GM21526 (cell line): ENCODE results near the gene POM121L2.

Experiments
- ATAC-seq: cut with Tn5 transposase; IDR thresholded peaks from one replicate; pipeline ENCODE4 v1.9.1; 2021; ENCODE audit warnings: moderate library complexity; ENCODE audit not compliant: unreplicated experiment, low FRiP score

POM121L2 gene

GRCh38 chr6:27312146-27312949 lies at the start of gene POM121L2:
Gene POM121L2, minus strand, starts transcription at chr6:27312273. Its CDS starts 103 bp downstream, at chr6:27312170.
- ATAC-seq = no peak

- no peak for ATAC-seq
These were observed 47.2 kb upstream of the POM121L2 start for GRCh38 chr6:27359231-27359630.

- ATAC-seq = no peak
These were observed 46.7 kb upstream of the POM121L2 start for GRCh38 chr6:27358786-27359185.

- no peak for ATAC-seq
These were observed 40.8 kb upstream of the POM121L2 start for GRCh38 chr6:27352850-27353249.

- no peak for ATAC-seq
These were observed 22.1 kb upstream of the POM121L2 start for GRCh38 chr6:27334141-27334540.

- no peak for ATAC-seq
These were observed 21.6 kb upstream of the POM121L2 start for GRCh38 chr6:27333642-27334040.

- ATAC-seq = no peak
These were observed 20.9 kb upstream of the POM121L2 start for GRCh38 chr6:27332692-27333641.

GRCh38 chr6:27327023-27327738 lies 15.1 kb upstream of the POM121L2 start:
- no peak for ATAC-seq

- ATAC-seq = no peak
These were observed 9.8 kb upstream of the POM121L2 start for GRCh38 chr6:27321901-27322300.

- no peak for ATAC-seq
These were observed 9.3 kb upstream of the POM121L2 start for GRCh38 chr6:27321370-27321769.

- no peak for ATAC-seq
These were observed 6.9 kb upstream of the POM121L2 start for GRCh38 chr6:27318973-27319372.

- no peak for ATAC-seq
These were observed 2.0 kb upstream of the POM121L2 start for GRCh38 chr6:27314046-27314445.

GRCh38 chr6:27312950-27313271 lies 838 bp upstream of the POM121L2 start:
- no peak for ATAC-seq

- ATAC-seq = no peak
These were observed 297 bp downstream of the POM121L2 start for GRCh38 chr6:27311806-27312145.

GRCh38 chr6:27303613-27304272 lies 8.3 kb downstream of the POM121L2 start:
- no peak for ATAC-seq

GRCh38 chr6:27297857-27298730 lies 14.0 kb downstream of the POM121L2 start:
- no peak for ATAC-seq

GRCh38 chr6:27297484-27297856 lies 14.6 kb downstream of the POM121L2 start:
- no peak for ATAC-seq

- no peak for ATAC-seq
These were observed 15.8 kb downstream of the POM121L2 start for GRCh38 chr6:27296106-27296783.
